Stimulated activated CD8-positive, alpha-beta memory T cell treated with anti-CD3 and anti-CD28 coated beads, Interleukin-7, amount 100 ng/mL, for 1 hour (primary cell): ENCODE results near the gene SLC39A5.

ENCODE experiments used
- DNase-seq, 2 donors: peaks; one replicate each; pipeline ENCODE4 v3.0.0-alpha.2; 2020; ENCODE audit warnings: low read depth in 2 of 2

SLC39A5 gene

DNA sequence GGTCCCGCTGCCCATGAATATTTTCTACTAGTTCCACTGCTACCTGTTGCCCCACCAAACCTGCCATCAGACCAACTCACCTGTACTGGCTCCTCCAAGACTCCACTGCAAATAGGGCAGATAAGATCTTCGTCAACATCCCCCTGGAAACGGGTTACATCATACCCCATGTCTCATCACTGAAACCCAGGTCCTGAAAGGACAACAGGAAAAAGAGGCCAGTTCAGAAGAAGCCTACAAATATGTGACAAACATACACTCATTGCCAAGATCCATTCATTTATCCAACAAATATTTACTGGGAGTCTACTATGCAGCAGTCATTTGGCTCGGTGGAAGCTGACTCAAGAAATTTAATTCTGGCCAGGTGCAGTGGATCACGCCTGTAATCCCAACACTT lies 16.0 kb upstream of the SLC39A5 start:
- DNase-seq: no peak

DNA sequence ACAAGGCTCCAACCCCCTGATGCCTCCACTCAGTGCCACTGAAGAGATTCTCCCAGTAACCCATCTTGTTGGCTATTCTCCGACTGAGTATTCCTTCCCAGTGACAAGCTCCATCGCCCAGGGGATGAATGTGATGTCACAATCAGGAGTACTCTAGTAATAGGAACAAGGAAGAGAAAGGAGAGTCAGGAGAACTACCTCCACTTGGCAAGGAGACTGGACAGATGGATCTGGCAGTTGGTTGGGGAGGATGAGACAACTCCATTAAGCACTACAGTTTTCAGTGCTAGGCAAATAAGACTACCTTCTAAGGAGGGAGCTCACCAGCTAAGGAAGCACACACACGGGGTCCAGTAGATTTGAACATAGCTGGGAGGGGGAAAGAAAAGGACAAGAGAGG lies 13.4 kb upstream of the SLC39A5 start:
- DNase-seq: no peak

DNA sequence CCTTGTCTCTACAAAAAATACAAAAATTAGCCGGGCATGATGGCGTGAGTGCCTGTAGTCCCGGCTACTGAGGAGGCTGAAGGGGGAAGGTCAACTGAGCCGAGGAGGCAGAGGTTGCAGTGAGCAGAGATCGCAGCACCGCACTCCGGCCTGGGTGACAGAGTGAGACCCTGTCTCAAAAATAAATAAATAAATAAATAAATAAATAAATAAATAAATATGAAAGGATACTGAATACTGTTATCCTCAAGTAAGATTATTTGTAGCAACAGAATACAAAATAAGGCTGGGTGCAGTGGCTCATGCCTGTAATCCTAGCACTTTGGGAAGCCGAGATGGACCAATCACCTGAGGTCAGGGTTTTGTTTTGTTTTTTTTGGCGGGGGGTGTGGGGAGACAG lies 10.0 kb upstream of the SLC39A5 start:
- no peak for DNase-seq

DNA sequence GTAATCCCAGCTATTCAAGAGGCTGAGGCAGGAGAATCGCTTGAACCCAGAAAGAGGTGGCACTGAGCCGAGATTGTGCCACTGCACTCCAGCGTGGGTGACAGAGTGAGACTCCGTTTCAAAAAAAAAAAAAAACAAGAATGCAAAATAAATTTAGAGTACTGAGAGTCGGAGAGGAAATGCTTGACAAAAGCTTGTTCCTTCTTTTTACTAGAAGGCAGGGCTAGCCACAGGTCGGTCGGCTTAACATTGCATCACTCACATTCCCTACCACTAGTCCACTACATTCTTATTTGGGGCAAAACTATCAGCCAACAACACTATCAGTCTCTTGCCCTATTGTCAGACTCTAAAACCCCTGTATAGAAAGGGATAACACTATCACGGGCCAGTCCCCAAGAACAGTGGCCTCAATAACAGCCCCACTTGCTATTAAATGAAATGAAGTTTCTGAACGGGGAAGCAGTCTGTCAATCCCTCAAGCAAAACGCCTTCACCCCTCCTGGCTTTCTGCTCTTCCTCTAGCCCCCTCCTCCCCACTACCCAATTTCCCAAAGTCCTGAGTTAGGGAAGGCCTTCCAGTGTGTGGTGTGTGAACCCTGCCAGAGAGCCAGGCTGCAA lies 9.1 kb upstream of the SLC39A5 start:
- no peak for DNase-seq

DNA sequence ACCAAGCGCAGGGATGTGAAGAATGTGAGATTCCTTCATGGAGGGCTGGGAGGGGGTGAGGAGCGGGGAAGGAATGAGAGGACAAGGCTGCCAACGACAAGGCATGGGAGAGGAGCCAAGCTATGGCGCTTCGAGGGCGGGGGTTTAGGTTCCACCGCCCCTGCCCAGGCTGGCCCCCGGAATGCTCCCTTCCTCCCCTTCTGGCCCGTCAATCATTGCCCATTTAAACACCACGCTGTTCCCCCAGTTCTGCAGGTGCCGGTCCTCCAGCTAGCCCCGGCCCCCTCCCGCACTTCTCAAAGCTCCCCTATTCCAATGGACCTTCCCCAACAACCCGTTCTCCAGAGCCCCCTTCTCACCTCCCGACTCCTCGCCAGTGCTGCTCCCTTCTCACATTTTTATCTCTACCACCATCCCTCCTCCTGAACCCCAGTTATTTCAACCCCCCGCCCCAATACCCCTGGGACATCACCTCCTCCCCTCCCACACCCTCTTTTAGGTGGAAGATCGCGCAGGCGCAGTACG lies 8.6 kb upstream of the SLC39A5 start:
- no peak for DNase-seq

DNA sequence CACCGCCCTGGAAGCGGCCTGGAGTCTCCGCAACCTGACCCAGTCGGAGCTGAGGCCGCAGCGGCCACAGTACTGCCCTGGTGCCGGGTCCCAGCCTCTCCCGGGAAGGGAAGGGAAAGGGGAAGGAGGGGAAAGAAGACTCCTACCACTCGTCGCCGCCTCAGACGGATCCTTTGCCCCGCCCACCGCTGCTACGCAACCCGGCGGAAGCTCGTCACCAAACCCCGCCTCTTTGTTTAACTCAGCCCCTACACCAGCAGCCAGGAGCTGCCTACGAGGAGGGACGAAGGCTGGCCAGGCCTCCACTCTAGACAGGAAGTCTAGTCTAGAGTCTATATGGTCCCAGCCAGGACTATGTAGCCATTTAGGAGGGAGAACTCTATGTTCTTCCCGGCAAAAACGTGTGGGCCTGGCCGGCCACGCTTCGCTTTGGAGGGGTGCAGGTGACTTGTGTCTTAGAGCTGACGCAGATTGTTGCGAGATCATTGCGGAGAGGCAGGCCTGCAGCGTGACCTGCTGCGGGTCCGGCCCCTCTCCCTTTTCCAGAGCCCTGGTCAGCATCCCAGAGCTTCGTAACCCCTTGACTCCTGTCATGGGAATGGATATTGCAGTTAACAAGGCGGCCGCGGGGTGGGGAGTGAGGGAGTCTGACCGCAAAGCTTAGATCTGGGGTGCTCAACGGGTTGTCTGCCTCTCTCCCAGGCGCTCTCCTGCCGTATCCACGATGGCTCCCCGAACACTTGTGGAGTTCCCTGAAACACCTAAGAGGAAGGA lies 7.9 kb upstream of the SLC39A5 start, which contains the start of gene RNF41:
Gene RNF41 (minus strand): TSS at position 166 of the 774 bp plus-strand sequence. CDS start 7,875 bp downstream, outside the sequence.
- DNase-seq: peak; percentile 87

DNA sequence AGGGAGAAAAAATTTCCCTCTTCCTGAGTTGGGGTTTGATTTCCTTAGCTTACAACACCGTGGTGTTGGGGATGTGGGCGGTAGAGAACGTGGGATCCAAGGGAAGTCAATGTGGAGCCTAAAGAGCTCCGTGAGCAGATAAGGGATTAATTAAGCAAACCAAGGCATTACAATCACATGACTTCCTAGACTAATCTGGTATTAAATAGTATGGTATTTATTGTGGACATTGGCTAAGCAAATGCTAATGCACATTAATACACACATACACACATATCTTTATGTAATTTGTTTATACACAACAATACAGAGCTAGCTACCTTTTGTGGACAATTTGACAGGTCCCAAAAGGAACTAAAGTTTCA lies 7.3 kb upstream of the SLC39A5 start:
- no peak for DNase-seq

DNA sequence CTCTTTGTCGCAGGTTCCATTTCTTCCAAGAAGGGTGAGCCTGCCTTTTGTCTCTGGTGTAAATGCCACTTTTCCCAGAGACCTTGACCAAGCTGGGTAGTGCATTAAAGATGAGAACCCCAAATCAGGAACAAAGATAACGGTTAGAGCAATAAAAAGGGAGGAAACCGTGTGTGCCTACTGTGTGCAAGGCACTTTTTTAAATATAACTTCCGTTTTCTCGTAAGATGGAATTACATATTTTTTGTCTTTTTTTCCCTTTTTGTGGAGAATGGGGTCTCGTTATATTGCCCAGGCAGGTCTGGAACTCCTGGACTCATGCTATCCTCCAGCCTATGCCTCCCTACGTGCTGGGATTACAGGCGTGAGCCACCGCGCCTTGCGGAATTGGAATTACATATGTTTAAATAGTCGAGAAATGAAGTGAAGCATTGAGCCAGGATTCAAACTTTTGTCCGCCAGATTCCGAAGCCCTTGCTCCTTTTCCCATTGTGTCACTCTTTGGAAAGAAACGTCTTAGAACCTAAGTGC lies 6.2 kb upstream of the SLC39A5 start:
- no peak for DNase-seq

DNA sequence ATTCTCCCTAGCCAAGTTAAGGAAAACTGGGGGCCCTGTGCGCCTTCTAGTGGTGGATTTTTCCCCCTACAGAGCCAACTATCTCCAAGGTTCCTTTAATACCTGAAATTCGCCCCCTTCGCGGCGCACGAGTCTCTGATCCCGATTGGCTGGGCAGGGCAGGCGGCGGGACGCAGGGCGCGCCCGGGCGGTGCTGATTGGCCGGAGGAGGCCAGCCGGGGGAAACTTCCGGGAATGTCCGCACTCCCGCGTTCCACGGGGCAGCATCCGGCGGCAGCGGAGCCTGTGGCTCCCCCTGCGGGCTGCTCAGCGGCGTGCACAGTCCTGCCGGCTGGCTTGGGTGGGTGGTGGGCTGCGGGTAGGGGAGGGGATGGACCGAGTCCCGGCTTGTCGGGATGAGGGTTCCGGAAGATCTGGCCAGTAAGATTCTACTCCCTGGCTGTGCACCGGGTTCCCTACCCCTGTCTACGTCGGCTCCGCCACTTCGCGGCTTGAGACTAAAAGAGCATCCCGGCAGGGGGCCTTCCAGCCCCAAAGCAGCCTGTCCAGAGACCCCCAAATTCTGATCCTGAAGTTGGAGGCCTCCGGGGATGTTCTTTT lies 5.6 kb upstream of the SLC39A5 start, which contains the start of gene NABP2:
Gene NABP2 (plus strand): TSS at position 241 of the 600 bp plus-strand sequence. CDS start 515 bp downstream, outside the sequence.
- DNase-seq: peak; percentile 78 to 80

DNA sequence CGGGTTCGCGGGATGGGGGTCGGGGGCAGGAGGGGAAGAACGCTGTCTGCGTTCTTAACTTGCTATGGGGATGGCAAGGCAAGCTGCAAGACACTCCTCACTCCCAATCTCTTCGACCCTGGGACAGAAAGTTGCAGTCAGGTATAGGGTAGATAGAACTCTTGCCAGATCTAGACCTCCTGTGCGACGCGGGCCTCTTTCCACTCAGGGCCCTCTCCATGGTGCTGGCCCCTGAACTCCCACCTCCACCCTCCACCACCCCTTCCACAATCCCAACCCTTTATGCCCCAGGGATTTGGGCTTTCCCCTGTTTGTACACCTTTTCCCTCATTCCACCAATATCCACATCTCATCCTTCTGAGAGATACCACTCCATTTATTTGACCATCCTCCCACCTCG lies 4.9 kb upstream of the SLC39A5 start:
- DNase-seq: no peak

DNA sequence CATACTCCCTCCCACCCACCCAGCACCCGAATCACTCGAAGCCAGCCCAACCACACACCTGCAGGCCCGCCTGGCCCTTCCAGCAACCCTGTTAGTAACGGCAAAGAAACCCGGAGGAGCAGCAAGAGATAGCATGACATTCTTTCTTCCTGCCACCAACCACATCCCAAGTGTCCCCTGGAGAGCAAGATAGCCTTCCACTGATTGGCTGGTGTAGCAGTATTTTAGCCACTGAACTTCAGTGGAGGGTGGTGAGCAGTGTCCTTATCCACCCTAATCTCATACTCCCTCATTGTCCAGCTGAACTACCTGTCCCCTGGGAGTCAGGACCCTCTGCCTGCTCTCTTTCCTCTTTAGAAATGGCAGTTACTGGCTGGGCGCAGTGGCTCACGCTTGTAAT lies 769 bp upstream of the SLC39A5 start:
- no peak for DNase-seq

DNA sequence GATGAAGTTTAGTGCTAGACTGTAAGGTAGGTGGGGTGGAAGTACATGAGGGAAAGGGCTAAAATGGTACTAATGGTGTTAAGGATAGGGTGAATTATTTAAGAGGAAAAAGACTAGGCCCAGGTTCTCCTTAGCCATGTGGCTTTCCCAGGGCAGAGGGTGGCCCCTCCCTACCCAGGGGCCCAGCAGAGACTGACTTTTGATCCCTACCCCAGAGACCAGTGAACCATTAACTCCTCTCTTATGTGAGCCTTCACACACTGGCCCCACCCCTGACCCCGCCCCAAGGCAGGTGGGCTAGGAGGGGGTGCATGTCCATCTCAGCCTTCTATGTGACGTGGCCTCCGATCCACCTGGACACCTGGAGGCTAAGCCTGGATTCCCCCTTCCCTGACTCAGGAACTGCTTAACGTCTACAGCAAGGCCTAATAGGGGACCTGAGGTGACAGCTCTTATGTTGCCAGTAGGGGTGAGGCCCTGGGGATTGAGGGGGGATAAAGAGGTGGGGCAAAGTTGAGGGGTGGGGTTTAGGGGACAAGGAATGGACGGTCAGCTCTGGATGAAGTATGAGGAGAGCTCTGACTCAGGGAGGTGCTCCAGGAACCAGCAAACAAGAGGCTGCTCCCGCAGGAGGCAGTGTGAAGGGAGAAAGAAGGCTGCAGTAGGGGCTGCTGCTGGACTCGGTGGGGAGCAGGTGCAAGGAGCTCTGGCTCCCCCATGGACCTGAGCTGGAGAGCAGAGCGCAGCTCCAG lies 757 bp downstream of the SLC39A5 start:
- DNase-seq: no peak

DNA sequence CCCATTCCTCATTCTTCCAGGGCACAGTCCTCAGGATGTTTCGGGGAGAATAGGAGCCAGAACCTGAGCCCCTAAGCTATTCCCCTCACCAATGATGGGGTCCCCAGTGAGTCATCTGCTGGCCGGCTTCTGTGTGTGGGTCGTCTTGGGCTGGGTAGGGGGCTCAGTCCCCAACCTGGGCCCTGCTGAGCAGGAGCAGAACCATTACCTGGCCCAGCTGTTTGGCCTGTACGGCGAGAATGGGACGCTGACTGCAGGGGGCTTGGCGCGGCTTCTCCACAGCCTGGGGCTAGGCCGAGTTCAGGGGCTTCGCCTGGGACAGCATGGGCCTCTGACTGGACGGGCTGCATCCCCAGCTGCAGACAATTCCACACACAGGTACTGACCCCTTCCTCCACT lies 1.3 kb downstream of the SLC39A5 start:
- DNase-seq: no peak

DNA sequence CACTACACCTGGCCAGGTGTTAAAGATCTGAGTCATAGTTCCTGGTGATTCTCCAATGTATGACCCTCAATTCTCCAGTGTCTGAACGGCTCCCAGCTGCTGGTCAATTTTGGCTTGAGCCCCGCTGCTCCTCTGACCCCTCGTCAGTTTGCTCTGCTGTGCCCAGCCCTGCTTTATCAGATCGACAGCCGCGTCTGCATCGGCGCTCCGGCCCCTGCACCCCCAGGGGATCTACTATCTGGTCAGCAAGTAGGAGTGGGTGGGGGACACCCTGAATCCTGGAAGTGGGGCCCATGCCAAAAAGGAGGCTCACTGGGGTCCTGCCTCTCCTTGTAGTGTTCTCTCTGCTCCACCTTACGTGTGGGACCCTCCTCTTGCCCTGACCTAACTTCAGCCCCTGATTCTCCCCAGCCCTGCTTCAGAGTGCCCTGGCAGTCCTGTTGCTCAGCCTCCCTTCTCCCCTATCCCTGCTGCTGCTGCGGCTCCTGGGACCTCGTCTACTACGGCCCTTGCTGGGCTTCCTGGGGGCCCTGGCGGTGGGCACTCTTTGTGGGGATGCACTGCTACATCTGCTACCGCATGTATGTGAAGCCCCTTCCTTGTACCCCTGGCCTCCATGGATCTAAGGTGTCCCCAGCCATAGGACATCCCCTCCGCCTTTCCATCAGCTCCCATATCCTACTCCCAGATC lies 5.0 kb downstream of the SLC39A5 start:
- no peak for DNase-seq

DNA sequence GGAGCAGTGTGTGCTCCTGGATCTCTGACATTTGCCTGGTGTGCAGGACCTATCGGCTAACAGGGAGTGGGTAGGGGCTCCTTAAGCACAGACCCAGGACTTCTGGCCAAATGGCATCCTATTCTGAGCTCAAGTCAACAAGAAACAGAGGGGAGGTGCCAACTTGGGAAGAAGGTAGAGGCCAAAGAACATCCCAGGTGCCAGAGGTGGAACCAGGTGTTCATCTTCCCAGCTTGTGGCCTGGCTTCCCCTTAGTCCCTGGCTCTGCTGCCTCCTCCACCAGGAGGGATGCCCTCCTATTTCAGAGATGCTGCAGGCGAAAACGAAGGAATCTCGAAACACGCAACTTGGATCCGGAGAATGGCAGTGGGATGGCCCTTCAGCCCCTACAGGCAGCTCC lies 6.2 kb downstream of the SLC39A5 start:
- no peak for DNase-seq

DNA sequence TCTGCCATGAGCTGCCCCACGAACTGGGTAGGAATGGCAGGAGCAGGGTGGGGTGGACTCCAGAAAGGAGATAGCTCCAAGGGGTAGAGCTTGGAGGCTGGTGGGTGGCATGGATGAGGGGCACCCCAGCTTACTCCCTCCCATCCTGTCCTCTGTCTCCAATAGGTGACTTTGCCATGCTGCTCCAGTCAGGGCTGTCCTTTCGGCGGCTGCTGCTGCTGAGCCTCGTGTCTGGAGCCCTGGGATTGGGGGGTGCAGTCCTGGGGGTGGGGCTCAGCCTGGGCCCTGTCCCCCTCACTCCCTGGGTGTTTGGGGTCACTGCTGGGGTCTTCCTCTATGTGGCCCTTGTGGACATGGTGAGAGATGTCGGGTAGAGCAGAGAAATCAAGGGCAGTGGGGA lies 7.1 kb downstream of the SLC39A5 start:
- no peak for DNase-seq

DNA sequence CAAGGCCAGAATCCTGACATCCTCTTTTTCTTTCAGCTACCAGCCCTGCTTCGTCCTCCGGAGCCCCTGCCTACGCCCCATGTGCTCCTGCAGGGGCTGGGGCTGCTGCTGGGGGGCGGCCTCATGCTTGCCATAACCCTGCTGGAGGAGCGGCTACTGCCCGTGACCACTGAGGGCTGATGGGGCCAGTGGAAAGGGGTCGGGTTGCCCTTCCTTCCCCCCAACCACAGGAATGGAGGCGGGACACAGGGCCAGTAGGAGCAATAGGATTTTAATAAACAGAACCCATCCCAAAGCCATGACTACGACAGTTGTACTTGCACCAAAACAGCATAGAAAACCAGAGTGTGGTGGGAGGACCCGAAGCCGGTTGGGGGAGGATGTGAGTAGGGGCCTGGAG lies 7.7 kb downstream of the SLC39A5 start:
- no peak for DNase-seq

DNA sequence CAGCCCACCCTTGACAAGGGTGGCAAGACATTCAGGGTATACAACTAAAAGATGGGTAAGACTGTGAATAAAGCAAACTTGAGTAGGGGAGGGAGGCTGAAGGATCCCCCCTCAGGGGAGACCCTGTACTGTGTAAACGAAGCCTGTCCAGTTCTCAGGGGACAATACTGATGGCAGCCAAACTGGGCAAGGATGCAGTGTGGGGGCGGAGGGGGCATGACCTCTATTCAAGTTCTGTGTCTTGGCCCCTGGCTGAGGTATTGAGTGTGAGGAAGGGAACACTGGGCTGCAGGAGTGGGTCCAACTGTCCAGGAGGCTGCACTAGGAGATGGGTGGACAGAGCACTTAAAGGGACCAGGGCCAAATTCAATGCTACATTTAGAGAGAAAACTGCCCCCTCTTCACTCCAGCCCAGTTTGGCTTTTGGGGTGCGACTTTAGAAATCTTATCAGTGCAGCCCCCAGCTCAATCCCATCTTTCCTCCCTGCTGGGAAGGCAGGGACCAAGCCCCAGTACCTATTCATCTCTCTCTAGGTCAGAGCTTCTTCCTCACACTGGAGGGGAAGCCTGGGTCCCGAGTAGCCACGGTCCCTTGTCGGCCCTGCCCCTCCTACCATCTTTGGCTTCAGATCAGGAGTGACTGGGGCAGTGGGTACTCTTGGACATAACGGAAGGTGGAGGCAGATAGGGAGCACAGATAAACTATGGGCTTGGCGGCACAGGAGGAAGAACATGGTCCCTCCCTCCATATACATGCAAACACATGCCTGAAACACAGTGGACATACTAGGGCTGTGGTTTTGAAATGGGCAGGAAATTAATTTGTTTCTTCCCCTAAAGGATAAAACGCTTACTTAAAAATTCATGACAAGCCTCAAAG lies 11.8 kb downstream of the SLC39A5 start:
- DNase-seq: no peak

DNA sequence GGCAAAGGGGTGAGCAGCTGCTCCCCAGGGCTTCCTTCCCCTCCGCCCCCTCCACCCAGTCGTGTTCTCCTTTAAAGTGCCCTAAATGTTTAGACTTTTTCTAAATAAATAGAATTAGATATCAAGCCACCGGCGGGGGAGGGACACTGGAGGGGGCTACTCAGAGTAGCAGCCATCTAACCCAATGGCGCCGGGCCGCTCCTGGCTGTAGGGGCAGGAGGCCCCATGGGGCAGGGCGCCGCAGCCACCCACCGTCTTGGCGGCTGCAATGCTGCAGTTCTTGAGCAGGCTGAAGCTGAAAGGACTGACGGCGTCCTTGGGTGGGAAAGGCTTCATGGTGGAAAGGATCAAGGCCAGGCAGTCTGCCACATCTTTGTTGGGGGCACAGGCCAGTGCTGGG lies 13.1 kb downstream of the SLC39A5 start:
- no peak for DNase-seq

DNA sequence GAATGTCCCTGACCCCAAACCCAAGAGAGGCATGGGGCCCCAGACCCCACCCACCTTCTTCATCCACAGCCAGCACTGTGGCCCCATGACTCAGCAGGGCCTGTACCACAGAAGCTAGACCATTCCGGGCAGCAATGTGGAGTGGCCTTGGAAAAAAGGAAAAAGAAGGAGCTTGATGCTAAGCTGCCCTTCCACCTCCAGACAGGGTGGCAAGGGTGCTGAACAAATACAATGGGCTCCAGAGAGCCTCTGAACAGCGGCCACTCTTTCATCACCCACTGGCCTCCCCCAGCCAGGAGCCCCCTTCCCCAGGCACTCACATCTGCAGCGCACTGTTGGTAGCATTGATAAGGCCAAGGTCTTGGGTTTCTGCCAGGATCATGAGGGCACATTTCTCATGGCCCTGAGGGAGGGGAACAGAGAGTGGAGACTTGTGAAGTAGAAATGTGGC lies 13.9 kb downstream of the SLC39A5 start:
- DNase-seq: no peak
